ENCODE results near the gene GNG14. TPM values are rescaled to one million over a fixed set of nuclear protein-coding genes. Genes with fewer than 3 reads are reported as not detected.

Gene GNG14
- total and polyA plus RNA-seq, 4 experiments from 2014 or later = not detected

DNA sequence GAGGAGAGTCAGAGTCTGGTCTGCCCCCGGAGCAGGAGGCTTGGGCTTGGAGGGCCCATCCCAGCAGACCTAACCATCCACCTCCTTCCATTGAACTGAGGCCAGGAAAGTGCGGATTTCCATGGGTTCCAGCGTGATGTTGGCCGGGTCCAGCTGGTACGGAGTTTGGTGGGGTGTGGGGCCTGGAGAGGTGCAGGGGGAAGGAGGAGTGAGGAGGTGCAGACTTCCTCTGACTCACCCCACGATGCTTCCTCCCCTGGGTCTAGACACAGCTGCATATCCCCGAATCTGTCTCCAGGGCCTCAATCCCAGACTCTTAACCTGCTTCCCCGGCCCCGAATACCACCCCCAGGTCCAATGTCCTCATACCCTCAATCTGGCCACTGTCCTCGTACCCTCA lies 41.2 kb upstream of the GNG14 start:
- no peak overlapping the region for H3K4me3 ChIP-seq (ENCODE audit: low read length in 2 of 2)
- no peaks in the 10 kb centered on the region for H3K9me3 Mint-ChIP-seq
- H3K27me3 ChIP-seq (ENCODE audit: insufficient read depth, low read length) = no peaks in the 10 kb centered on the region
- POLR2A ChIA-PET (ENCODE audit: partially characterized antibody) = interaction anchor here (1.1 kb wide), 1 partner anchor 28 kb away, joined by 3 read pairs; no protein-coding TSS in a partner anchor
- no peak overlapping the region for H3K27ac ChIP-seq (ENCODE audit: low read depth, low read length)
- CTCF ChIA-PET (ENCODE audit: partially characterized antibody) = no interaction called here
- no peaks in the 10 kb centered on the region for H3K27me3 Mint-ChIP-seq
- H3K4me1 ChIP-seq (ENCODE audit: insufficient read depth, low read length) = no peaks in the 10 kb centered on the region
- no peaks in the 10 kb centered on the region for H3K36me3 ChIP-seq (ENCODE audit: insufficient read depth, low read length)
- H3K4me3 Mint-ChIP-seq = no peak overlapping the region
- H3K27ac Mint-ChIP-seq = peak overlapping the region in 2 of 7 donors; percentile 14 to 68
- H3K4me1 Mint-ChIP-seq = no peaks in the 10 kb centered on the region
- H3K36me3 Mint-ChIP-seq = peaks cover 3 to 10% of the 10 kb centered on the region in 2 donors
- intact Hi-C loops (cut with micrococcal nuclease) = no loop called here
- DNase-seq = no peak
- no peaks in the 10 kb centered on the region for H3K9me3 ChIP-seq (ENCODE audit: control insufficient read depth in 1 of 2, low read length in 2 of 2)

DNA sequence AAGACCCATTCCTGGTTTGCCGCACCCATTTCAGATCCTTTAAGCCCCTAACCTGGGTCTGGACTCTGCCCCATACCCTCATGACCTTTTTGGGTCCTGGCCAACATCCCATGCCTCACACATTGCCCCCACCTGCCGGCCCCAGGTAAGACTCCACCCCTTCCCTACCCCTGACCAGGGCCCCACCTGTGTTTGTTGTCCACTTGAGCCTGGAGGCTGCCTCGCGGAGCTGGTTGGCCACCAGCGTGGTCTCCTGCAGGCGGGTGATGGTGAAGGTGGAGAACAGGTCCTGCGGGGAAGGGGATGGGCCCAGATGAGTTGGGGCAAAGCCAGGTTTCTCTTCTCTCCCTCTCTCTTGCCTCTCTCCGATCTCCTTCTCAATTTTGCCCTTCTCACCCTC lies 40.8 kb upstream of the GNG14 start:
- Mint-ChIP-seq H3K27ac (peak overlapping the region in 1 of 7 donors; percentile 68), H3K36me3 (peaks cover 6 to 14% of the 10 kb centered on the region in 2 donors), H3K4me1 (no peaks in the 10 kb centered on the region), H3K9me3 (no peaks in the 10 kb centered on the region), H3K27me3 (no peaks in the 10 kb centered on the region), H3K4me3 (no peak overlapping the region)
- DNase-seq = no peak
- POLR2A ChIA-PET (ENCODE audit: partially characterized antibody) = interaction anchor here (1.1 kb wide), 1 partner anchor 28 kb away, joined by 3 read pairs; no protein-coding TSS in a partner anchor
- Histone ChIP-seq H3K27ac (ENCODE audit: low read depth, low read length) (no peak overlapping the region), H3K9me3 (ENCODE audit: control insufficient read depth in 1 of 2, low read length in 2 of 2) (no peaks in the 10 kb centered on the region), H3K27me3 (ENCODE audit: insufficient read depth, low read length) (no peaks in the 10 kb centered on the region), H3K4me3 (ENCODE audit: low read length in 2 of 2) (no peak overlapping the region), H3K4me1 (ENCODE audit: insufficient read depth, low read length) (no peaks in the 10 kb centered on the region), H3K36me3 (ENCODE audit: insufficient read depth, low read length) (no peaks in the 10 kb centered on the region)
- intact Hi-C loops (cut with micrococcal nuclease) = no loop called here
- CTCF ChIA-PET (ENCODE audit: partially characterized antibody) = no interaction called here

DNA sequence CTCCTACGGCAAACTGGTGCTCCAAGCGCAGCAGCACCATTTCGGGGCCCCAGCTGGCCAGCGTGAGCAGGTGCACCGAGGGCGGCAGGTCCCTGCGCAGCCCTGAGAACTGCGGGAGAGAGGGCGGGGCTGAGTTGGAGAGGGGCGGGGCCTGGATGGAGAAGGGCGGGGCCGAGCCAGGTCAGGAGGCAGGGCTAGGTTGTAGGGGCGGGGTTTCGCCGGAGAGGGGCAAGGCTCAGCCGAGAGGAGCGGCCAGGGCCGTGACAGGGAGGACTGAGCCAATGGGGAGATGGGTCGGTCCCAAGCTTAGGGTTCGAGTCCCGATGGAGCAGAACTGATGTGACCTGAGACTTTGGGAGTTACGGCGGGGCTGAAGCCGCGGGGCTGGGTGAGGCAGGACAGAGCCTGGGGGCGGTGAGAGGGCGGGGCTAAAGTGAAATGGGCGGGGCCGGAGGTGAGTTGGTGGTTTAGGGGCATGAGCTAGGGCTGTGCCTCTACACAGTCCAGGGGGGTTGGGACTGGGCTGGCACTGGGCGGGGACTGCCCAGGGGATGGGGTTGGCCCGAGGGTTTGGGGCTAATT lies 40.2 kb upstream of the GNG14 start:
- CTCF ChIA-PET (ENCODE audit: partially characterized antibody) = interaction anchor here (1.7 kb wide), 1 partner anchor 34 kb away, joined by 3 read pairs; no protein-coding TSS in a partner anchor
- Mint-ChIP-seq H3K4me1 (no peaks in the 10 kb centered on the region), H3K27ac (no peak overlapping the region), H3K36me3 (peaks cover 6 to 14% of the 10 kb centered on the region in 2 donors), H3K9me3 (no peaks in the 10 kb centered on the region), H3K4me3 (no peak overlapping the region), H3K27me3 (no peaks in the 10 kb centered on the region)
- intact Hi-C loops (cut with micrococcal nuclease) = no loop called here
- DNase-seq = peak in 1 of 5 donors; percentile 18
- Histone ChIP-seq H3K9me3 (ENCODE audit: control insufficient read depth in 1 of 2, low read length in 2 of 2) (no peaks in the 10 kb centered on the region), H3K27ac (ENCODE audit: low read depth, low read length) (no peak overlapping the region), H3K27me3 (ENCODE audit: insufficient read depth, low read length) (no peaks in the 10 kb centered on the region), H3K4me1 (ENCODE audit: insufficient read depth, low read length) (no peaks in the 10 kb centered on the region), H3K4me3 (ENCODE audit: low read length in 2 of 2) (no peak overlapping the region), H3K36me3 (ENCODE audit: insufficient read depth, low read length) (no peaks in the 10 kb centered on the region)
- POLR2A ChIA-PET (ENCODE audit: partially characterized antibody) = interaction anchor here (0.5 to 1.1 kb wide), 2 partner anchors 27 to 390 kb away, joined by 3 read pairs; no protein-coding TSS in a partner anchor

GRCh38 chr19:12648088-12648487 lies 39.7 kb upstream of the GNG14 start:
- ChIA-PET POLR2A (ENCODE audit: partially characterized antibody) (interaction anchor here (0.5 kb wide), 1 partner anchor 391 kb away, joined by 3 read pairs; no protein-coding TSS in a partner anchor), CTCF (ENCODE audit: partially characterized antibody) (interaction anchor here (1.7 kb wide), 1 partner anchor 34 kb away, joined by 3 read pairs; no protein-coding TSS in a partner anchor)
- Histone ChIP-seq H3K4me1 (ENCODE audit: insufficient read depth, low read length) (no peaks in the 10 kb centered on the region), H3K36me3 (ENCODE audit: insufficient read depth, low read length) (no peaks in the 10 kb centered on the region), H3K27ac (ENCODE audit: low read depth, low read length) (no peak overlapping the region), H3K9me3 (ENCODE audit: control insufficient read depth in 1 of 2, low read length in 2 of 2) (no peaks in the 10 kb centered on the region), H3K27me3 (ENCODE audit: insufficient read depth, low read length) (no peaks in the 10 kb centered on the region), H3K4me3 (ENCODE audit: low read length in 2 of 2) (no peak overlapping the region)
- Mint-ChIP-seq H3K27ac (no peak overlapping the region), H3K9me3 (no peaks in the 10 kb centered on the region), H3K36me3 (peaks cover 6 to 14% of the 10 kb centered on the region in 2 donors), H3K4me1 (no peaks in the 10 kb centered on the region), H3K27me3 (no peaks in the 10 kb centered on the region), H3K4me3 (no peak overlapping the region)
- no peak for DNase-seq
- intact Hi-C loops (cut with micrococcal nuclease) = no loop called here

GRCh38 chr19:12649941-12650340 lies 37.9 kb upstream of the GNG14 start:
- peaks cover 6 to 12% of the 10 kb centered on the region in 2 donors for H3K36me3 Mint-ChIP-seq
- no peak overlapping the region for H3K27ac ChIP-seq (ENCODE audit: low read depth, low read length)
- ChIA-PET POLR2A (ENCODE audit: partially characterized antibody) (no interaction called here), CTCF (ENCODE audit: partially characterized antibody) (interaction anchor here (1.4 kb wide), 2 partner anchors 10 to 198 kb away, joined by 3 read pairs; no protein-coding TSS in a partner anchor)
- H3K9me3 Mint-ChIP-seq = no peaks in the 10 kb centered on the region
- peaks cover 2% of the 10 kb centered on the region for H3K36me3 ChIP-seq (ENCODE audit: insufficient read depth, low read length)
- H3K27me3 ChIP-seq (ENCODE audit: insufficient read depth, low read length) = no peaks in the 10 kb centered on the region
- H3K27ac Mint-ChIP-seq = no peak overlapping the region
- H3K4me3 ChIP-seq (ENCODE audit: low read length in 2 of 2) = no peak overlapping the region
- H3K4me1 Mint-ChIP-seq = no peaks in the 10 kb centered on the region
- no peaks in the 10 kb centered on the region for H3K9me3 ChIP-seq (ENCODE audit: control insufficient read depth in 1 of 2, low read length in 2 of 2)
- no peaks in the 10 kb centered on the region for H3K27me3 Mint-ChIP-seq
- H3K4me1 ChIP-seq (ENCODE audit: insufficient read depth, low read length) = no peaks in the 10 kb centered on the region
- no peak for DNase-seq
- intact Hi-C loops (cut with micrococcal nuclease) = no loop called here
- no peak overlapping the region for H3K4me3 Mint-ChIP-seq

DNA sequence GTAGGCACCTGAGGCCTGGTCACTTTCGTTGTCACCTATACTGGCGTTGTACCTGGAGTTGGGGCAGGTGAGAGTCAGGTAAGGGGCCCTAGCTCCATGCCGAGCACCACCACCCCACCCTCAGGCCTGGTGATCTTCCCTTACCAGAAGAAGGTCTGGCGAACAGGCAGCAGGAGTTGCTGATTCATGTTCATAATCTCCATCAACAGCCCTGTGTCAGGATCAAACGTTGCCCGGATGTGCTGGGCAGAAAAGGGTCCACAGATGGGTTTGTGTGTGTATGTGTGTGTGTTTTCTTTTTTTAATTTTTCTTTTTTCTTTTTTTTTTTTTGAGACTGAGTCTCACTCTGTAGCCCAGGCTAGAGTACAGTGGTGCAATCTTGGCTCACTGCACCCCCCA lies 35.6 kb upstream of the GNG14 start:
- Mint-ChIP-seq H3K9me3 (no peaks in the 10 kb centered on the region), H3K36me3 (peaks cover 23 to 32% of the 10 kb centered on the region in 2 donors), H3K27ac (peak overlapping the region in 1 of 7 donors; percentile 29), H3K4me3 (no peak overlapping the region), H3K27me3 (no peaks in the 10 kb centered on the region), H3K4me1 (peaks cover 2 to 5% (median 4%) of the 10 kb centered on the region in 4 donors)
- Histone ChIP-seq H3K9me3 (ENCODE audit: control insufficient read depth in 1 of 2, low read length in 2 of 2) (no peaks in the 10 kb centered on the region), H3K27ac (ENCODE audit: low read depth, low read length) (no peak overlapping the region), H3K4me3 (ENCODE audit: low read length in 2 of 2) (no peak overlapping the region), H3K36me3 (ENCODE audit: insufficient read depth, low read length) (peaks cover 21% of the 10 kb centered on the region), H3K4me1 (ENCODE audit: insufficient read depth, low read length) (no peaks in the 10 kb centered on the region), H3K27me3 (ENCODE audit: insufficient read depth, low read length) (no peaks in the 10 kb centered on the region)
- intact Hi-C loops (cut with micrococcal nuclease) = no loop called here
- no peak for DNase-seq
- CTCF ChIA-PET (ENCODE audit: partially characterized antibody) = interaction anchor here (2.1 kb wide), 1 partner anchor 12 kb away, joined by 5 read pairs; no protein-coding TSS in a partner anchor
- POLR2A ChIA-PET (ENCODE audit: partially characterized antibody) = interaction anchor here (1.0 kb wide), 1 partner anchor 44 kb away, joined by 3 read pairs; the partner anchor contains the start of gene FBXW9

GRCh38 chr19:12655546-12655945 lies 32.3 kb upstream of the GNG14 start:
- peaks cover 33 to 49% of the 10 kb centered on the region in 2 donors for H3K36me3 Mint-ChIP-seq
- Histone ChIP-seq H3K4me1 (ENCODE audit: insufficient read depth, low read length) (no peaks in the 10 kb centered on the region), H3K9me3 (ENCODE audit: control insufficient read depth in 1 of 2, low read length in 2 of 2) (no peaks in the 10 kb centered on the region), H3K27me3 (ENCODE audit: insufficient read depth, low read length) (no peaks in the 10 kb centered on the region), H3K4me3 (ENCODE audit: low read length in 2 of 2) (no peak overlapping the region), H3K27ac (ENCODE audit: low read depth, low read length) (no peak overlapping the region), H3K36me3 (ENCODE audit: insufficient read depth, low read length) (peaks cover 43% of the 10 kb centered on the region)
- H3K27ac Mint-ChIP-seq = peak overlapping the region in 3 of 7 donors; percentile 25 to 85 (median 37)
- H3K9me3 Mint-ChIP-seq = no peaks in the 10 kb centered on the region
- ChIA-PET CTCF (ENCODE audit: partially characterized antibody) (interaction anchor here (0.8 to 1.7 kb wide), 3 partner anchors 9 to 191 kb away, joined by 3 to 7 read pairs (median 4); no protein-coding TSS in a partner anchor), POLR2A (ENCODE audit: partially characterized antibody) (no interaction called here)
- no peaks in the 10 kb centered on the region for H3K27me3 Mint-ChIP-seq
- H3K4me3 Mint-ChIP-seq = no peak overlapping the region
- intact Hi-C loops (cut with micrococcal nuclease) = no loop called here
- peaks cover 3 to 5% (median 5%) of the 10 kb centered on the region in 4 donors for H3K4me1 Mint-ChIP-seq
- DNase-seq = no peak

Measured in CD4-positive, alpha-beta memory T cell (primary cell).